ENCODE measurements around the gene WDR18.

GRCh38 chr19:1004204-1004802 lies 20.2 kb downstream of the WDR18 start:
- TF ChIP-seq TAF1 (IDR thresholded peaks at IDR 0.05; ENCODE audit: low read depth, low read length) (no peak), CBX5 (IDR thresholded peaks at IDR 0.05; ENCODE audit: low read depth, low read length) (no peak), CTCF (IDR thresholded peaks at IDR 0.05; ENCODE audit: control extremely low read depth in 1 of 3, insufficient read depth in 1 of 3, low read depth in 1 of 3, low read length in 3 of 3) (no peak), TAF7 (optimal IDR thresholded peaks at IDR 0.05; ENCODE audit: borderline replicate concordance, low read depth, low read length) (no peak), CEBPB (IDR thresholded peaks at IDR 0.05; ENCODE audit: low read depth, low read length) (no peak), SP1 (IDR thresholded peaks at IDR 0.05; ENCODE audit: low read depth, low read length) (no peak), RXRA (IDR thresholded peaks at IDR 0.05; ENCODE audit: insufficient read depth, low read depth, low read length) (no peak), ATF2 (IDR thresholded peaks at IDR 0.05; ENCODE audit: low read length) (no peak)

Measured in H1 (cell line).